GM18519 (cell line): ENCODE results near the gene MYO5C.

Experiments used
- ATAC-seq: cut with Tn5 transposase; IDR thresholded peaks from one replicate; pipeline ENCODE4 v1.9.1; 2021; ENCODE audit warnings: mild to moderate bottlenecking, moderate library complexity; ENCODE audit not compliant: unreplicated experiment, low FRiP score

The MYO5C gene

DNA sequence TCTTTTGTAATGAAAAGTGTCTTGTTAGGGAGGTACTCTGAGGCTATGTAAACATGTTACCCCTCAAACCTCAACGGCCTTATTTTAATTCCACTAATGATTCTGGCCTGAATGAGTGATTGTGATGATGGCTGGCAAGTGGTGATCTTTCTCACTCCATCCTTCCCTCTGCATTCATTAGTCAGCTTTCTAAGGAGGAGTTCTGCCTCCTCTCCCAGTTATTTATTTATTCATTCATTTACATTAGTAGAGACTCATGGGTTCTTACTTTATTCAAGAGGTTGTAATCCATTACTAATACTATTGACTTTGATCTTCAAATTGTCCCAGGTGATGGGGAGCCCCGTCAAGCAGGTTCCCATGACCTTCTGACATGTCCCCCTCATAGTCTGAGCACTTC, 139.7 kb downstream of the MYO5C start:
- ATAC-seq, result no peak

DNA sequence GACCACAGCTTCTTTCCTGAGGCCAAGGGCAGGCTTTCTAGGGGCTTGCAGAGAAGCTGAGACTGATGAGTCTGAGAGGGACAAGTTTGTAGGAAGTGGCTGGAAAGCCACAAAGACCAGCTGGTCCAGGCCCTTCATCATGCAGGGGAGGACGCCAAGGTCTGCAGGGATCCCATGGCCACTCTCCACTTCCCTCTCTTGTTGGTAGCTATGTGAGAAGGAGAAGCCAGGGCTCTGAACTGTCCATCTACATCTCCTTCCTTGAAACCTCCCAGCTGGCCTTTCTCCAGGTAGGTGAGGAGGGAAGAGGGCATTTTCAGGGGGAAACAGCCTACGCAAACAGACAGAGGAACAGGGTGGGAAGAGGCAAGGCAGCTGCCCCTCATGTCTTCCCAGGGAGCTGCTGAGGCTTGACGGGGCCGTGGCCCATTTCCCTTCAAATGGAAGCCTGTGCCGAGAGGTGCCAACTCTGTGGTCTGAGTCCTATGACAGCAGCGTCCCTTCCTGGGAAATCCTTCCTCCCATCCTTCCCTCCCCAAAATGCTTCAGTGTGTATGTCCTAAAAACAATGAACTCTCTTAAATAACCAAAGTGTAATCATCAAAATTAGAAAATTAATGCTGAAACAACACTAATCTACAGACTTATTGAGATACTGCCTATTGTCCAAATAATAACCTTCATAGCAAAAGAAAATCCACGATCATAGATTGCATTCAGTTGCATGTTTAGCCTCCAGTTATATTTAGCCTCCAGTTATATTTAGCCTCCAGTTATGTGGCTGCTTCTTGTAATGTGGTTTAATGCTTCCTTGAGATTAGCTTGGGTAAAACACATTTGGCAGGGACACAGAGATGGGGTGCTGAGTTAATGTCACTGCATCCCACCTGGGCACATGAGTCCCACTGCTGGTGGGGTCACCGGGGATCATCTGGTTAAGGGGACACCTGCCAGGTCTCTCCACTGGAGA, 140.4 kb downstream of the MYO5C start:
- ATAC-seq, result no peak

DNA sequence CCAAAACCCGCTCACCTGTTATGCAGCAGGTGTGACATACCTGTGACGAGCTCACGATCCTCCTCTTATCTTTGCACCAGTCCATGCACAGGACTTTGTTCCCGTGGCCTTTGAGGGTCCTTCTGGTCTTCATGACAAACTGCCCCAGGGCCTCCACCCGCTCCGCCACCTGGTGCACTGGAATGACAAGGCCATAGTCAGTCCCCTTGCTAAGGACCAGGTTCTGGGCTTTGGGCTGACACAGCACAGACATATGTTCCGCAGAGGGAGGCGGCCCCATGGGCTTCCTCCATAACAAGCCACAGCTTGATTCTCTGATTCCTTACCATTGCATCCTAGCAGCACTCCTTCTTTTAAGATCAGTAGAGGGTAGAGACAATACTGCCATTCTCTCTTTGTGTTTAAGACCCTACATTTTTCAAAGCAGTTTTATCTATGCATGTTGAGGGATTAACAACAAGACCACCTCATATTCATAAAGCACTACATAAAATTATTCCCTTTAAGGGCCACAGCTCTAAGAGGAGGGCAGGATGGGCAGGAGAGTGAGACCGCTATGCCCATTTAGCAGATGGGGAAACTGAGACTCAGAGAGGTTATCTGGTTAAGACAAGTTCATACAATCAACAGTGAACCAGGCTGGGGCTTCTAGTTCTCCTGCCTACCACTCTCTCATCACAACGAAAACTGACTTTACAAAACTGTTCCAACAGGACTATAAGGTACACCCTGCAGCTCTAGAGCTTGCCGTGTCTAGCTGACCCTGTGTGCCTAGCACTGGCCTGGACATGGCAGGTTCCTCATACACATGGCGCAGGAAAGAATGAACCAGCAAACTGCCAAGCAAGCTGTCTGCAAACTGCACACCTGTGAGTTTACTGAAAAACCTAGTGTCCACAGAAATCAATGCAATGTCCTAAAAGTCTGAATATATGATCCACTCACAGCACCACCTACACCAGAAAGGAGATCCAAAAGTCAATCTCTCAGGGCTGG, 141.4 kb downstream of the MYO5C start:
- no peak for ATAC-seq

DNA sequence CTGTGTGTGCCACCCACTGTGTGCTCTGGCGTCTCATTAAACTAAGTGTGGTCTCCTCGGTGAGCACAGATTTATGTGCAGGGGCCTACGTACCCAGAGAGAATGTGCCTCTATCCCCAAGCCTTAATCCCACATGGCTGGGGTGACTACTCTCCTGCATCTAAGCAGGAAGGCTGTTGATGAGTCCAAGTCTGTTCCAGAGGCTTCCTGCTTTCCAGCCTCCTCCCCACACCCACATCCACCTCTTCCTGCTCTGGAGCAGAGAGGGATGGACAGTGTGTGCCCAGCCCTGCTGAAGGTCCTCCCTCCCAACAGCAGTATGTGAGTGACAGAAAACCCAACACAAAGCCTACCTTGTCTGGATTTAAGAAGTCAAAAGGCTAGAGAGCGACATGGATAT, 144.3 kb downstream of the MYO5C start:
- no peak for ATAC-seq

DNA sequence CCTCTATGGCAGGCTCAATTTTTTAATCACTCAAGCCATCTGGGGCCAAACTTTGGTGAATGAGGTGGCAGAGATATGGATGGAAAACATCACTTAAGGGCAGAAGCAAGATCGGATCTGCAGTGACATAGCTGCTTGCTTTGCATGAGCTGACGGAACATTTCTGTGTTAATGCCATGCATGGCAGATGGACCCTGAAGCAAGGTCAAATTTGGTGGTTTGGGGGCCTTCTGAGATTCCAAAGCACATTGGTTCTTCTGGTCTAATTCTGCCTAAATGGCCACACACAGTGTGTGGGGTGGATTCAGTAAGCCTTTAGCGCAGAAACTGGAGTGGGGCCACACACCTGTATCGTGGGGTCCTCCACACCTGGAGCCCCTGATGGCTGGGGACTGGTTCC, 144.7 kb downstream of the MYO5C start:
- ATAC-seq, result no peak

DNA sequence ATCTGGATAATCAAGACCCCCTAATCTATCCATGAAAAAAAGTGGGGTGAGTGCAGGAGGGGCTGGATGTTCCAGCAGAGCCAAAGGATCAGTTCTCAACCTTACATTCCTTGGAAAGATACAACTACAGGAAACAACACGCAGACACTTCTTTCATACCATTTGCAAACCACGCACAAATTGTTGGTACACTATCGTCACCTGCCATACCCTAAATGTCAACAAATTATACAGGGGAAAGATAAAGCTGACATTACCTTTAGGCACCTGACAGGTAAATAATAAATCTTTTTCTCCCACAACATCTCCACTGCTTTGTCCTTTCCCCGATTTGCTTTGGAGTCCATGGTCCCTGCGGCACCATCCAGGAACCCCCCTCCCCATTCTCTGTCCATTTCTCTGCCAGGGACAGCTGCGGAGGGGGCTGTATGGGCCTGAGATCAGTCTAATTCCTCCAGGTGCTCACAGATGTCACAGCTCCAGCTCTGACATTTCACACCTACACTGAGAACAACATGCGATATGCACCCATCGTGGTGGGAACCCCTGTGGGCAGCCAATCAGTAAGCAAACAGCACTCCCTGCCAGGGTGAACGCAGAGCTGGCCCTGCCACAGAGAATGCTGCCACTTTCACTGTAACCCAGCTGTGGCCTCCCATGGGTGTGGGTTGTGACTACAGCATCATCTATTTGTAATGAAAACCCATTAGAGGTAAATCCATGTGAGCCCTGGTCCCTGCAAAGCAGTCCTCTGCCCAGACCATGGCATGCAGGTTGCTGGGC, 145.4 kb downstream of the MYO5C start:
- no peak for ATAC-seq

DNA sequence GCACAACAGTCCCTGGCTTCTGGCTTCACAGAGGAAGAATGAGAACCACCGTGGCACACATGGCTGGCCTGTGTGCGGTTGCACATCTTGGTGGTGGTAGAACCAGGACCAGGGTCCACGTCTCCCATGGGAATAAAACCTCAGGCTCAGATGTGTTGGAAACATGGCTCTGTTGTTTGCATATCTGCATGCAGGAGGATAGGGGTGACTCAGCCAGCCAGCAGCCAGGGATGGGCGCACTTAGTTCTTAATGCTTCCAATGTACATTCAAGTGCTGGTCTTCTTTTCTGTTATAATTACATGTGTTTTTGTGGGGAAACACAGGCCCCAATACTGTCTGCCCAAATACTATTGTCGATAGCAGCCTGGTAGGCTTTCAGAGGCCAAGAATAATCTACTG, 147.2 kb downstream of the MYO5C start:
- ATAC-seq, result no peak

DNA sequence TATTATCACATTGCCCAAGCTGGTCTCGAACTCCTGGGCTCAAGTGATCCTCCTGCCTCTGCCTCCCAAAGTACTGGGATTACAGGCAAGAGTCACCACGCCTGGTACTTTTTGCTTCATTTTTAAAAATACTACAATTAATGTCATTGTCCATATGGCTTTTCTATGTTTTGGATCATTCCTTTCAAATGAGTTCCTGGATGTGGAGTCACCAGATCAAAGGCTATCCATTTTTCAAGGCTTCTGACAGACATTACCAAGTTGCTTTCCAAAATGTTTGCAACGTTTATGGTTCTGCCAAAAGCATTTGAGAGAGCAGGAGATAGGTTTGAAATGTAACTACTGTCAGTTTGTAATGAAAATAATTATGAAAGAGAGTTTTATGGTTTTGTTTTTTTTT, 148.8 kb downstream of the MYO5C start:
- ATAC-seq, result no peak

DNA sequence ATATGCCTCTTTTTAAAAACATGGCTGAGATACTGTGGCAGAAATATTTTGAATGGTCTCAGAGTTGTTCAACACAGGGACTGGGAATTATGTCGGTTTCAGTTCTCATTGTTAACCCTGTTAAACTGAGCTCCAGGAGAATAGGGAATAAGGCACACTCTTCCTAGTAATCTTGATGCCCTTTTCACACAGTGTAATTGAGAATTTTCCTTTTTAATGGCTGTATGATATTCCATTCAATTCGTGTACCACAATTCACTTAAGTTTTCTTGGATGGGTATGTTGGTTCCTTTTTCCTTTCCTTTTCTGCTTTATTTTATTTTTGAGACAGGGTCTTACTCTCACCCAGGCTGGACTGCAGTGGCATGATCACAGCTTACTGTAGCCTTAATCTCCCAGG, 149.3 kb downstream of the MYO5C start:
- no peak for ATAC-seq

DNA sequence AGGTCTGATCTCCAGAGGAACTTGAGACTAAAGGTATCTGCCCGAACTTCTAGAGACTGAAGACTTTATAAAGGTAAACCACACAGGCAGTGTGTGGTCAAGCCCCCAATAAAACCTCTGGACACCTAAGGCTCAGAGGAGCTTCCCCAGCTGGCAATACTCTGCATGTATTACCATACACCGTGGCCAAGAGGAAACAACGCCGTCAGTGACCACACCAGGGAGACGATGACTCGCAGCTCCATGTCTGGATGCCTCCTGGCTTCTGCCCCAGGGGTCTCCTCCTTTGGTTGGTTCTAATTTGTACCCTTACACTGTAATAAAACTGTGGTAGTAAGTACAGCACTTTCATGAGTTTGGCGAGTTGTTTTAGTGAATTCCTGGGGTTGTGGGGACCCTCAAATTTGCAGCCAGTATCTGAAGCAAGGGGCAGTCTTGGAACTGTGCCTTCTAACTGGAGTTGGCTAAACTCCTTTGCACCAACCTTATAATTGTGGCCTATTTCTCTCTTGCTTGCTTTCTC, 150.9 kb downstream of the MYO5C start:
- ATAC-seq, result no peak

DNA sequence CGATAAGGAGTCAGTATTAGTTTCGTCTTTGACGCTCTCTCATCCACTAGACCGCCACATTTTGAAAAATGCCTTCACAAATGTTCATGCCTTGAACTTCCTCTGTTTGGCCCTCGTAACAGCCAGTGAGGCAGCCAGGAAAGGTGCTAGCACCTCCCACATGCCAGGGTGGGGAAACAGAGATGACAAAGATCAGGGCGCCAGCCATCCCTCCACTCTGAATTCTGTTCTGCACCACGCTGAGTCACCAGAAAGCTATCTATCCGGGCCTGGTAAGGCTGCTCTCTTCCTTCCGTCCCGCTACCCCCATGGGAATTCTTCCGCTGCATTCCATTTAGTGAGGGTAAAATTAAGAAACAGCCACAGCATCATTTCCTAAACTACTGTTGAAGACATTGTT, 151.7 kb downstream of the MYO5C start:
- no peak for ATAC-seq
